ENCODE data around the gene CCDC169. TPM values are rescaled to one million over a fixed set of nuclear protein-coding genes. Genes with fewer than 3 reads are reported as not detected.

The CCDC169 gene
- total RNA-seq, 1 experiment from 2014 or later: not detected

DNA sequence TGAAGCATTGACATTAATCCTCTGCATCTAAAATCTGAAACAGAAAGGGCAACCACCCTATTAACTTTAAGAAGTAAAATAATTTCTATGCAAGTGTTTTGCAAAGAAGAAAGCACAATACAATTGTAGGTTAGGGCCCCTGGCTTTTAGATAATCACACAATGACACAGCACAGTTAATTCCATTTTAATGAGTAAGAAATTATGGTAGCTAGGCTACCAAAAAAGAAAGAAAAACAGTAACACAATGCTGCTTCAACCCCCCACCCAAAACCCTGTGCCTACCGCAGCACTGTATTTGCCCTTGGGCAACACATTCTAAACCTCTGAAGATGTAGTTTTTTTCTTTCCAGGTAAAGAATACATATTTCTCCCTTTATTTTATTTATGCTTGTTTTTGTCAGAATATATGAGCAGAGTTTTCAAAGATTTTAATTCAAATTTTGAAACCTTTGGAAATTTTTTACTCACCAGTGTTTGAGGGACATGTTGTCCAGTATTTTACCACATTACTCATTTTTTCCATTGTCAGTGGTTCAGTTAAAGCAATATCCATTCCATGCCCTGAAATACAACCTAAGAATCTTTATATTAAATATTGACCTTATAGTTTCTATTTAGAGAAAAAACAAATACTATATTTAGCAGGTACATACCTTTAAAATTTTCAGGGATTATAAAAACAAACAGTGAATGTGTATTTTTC lies 104.3 kb downstream of the CCDC169 start:
- H4K20me1 ChIP-seq (ENCODE audit: insufficient read depth): no peaks in the 10 kb centered on the region
- no peak overlapping the region for H2AFZ ChIP-seq (ENCODE audit: low read depth, low read length, poor library complexity, severe bottlenecking)
- H3K36me3 ChIP-seq (ENCODE audit: control insufficient read depth in 1 of 2, insufficient read depth in 2 of 2, low read length in 2 of 2): no peaks in the 10 kb centered on the region
- H3K9me2 ChIP-seq (ENCODE audit: insufficient read depth): no peaks in the 10 kb centered on the region
- ChIA-PET CTCF (no interaction called here), POLR2A (no interaction called here), RAD21 (ENCODE audit: low non-redundant PET in 1 of 2, low total read pairs in 2 of 2, uncharacterized antibody in 2 of 2, unreplicated experiment in 2 of 2) (no interaction called here)
- DNase-seq (ENCODE audit: low read depth, low spot score) (no peak), ATAC-seq (no peak)
- no peak overlapping the region for H3K27ac ChIP-seq (ENCODE audit: low read depth, low read length)
- no peaks in the 10 kb centered on the region for H3K4me1 ChIP-seq (ENCODE audit: control insufficient read depth in 1 of 2, insufficient read depth in 2 of 2, low read length in 2 of 2)
- no TSS peak for BruUV-seq (replicated peaks)
- no peaks in the 10 kb centered on the region for H3K79me2 ChIP-seq (ENCODE audit: insufficient read depth, low read length)
- H3K4me3 ChIP-seq (replicated peaks in 1 of 2; ENCODE audit: low read depth in 1 of 2, low read length in 2 of 2): no peak overlapping the region
- H3K9me3 ChIP-seq (ENCODE audit: control insufficient read depth in 1 of 2, insufficient read depth in 1 of 2, low read depth in 1 of 2, low read length in 2 of 2): peaks cover 0 to 17% of the 10 kb centered on the region in 2 experiments; a peak in 2 of 4 replicates
- TF ChIP-seq, protein P1, sequence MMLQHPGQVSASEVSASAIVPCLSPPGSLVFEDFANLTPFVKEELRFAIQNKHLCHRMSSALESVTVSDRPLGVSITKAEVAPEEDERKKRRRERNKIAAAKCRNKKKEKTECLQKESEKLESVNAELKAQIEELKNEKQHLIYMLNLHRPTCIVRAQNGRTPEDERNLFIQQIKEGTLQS (IDR thresholded peaks at IDR 0.05): no peak
- TF ChIP-seq, protein P2, sequence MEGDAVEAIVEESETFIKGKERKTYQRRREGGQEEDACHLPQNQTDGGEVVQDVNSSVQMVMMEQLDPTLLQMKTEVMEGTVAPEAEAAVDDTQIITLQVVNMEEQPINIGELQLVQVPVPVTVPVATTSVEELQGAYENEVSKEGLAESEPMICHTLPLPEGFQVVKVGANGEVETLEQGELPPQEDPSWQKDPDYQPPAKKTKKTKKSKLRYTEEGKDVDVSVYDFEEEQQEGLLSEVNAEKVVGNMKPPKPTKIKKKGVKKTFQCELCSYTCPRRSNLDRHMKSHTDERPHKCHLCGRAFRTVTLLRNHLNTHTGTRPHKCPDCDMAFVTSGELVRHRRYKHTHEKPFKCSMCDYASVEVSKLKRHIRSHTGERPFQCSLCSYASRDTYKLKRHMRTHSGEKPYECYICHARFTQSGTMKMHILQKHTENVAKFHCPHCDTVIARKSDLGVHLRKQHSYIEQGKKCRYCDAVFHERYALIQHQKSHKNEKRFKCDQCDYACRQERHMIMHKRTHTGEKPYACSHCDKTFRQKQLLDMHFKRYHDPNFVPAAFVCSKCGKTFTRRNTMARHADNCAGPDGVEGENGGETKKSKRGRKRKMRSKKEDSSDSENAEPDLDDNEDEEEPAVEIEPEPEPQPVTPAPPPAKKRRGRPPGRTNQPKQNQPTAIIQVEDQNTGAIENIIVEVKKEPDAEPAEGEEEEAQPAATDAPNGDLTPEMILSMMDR (IDR thresholded peaks at IDR 0.05 in 2 of 3, conservative IDR thresholded peaks at IDR 0.05 in 1 of 3; ENCODE audit: borderline replicate concordance in 1 of 3, insufficient read depth in 1 of 3, low read depth in 2 of 3, low read length in 2 of 3): no peak
- TF ChIP-seq, protein P3, sequence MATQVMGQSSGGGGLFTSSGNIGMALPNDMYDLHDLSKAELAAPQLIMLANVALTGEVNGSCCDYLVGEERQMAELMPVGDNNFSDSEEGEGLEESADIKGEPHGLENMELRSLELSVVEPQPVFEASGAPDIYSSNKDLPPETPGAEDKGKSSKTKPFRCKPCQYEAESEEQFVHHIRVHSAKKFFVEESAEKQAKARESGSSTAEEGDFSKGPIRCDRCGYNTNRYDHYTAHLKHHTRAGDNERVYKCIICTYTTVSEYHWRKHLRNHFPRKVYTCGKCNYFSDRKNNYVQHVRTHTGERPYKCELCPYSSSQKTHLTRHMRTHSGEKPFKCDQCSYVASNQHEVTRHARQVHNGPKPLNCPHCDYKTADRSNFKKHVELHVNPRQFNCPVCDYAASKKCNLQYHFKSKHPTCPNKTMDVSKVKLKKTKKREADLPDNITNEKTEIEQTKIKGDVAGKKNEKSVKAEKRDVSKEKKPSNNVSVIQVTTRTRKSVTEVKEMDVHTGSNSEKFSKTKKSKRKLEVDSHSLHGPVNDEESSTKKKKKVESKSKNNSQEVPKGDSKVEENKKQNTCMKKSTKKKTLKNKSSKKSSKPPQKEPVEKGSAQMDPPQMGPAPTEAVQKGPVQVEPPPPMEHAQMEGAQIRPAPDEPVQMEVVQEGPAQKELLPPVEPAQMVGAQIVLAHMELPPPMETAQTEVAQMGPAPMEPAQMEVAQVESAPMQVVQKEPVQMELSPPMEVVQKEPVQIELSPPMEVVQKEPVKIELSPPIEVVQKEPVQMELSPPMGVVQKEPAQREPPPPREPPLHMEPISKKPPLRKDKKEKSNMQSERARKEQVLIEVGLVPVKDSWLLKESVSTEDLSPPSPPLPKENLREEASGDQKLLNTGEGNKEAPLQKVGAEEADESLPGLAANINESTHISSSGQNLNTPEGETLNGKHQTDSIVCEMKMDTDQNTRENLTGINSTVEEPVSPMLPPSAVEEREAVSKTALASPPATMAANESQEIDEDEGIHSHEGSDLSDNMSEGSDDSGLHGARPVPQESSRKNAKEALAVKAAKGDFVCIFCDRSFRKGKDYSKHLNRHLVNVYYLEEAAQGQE (IDR thresholded peaks at IDR 0.05; ENCODE audit: low read depth): no peak
- no peak for TF ChIP-seq POLR2A (IDR thresholded peaks at IDR 0.05; ENCODE audit: borderline replicate concordance, extremely low read depth, insufficient read depth, insufficient read length)
- no peak for TF ChIP-seq FOSL1 (IDR thresholded peaks at IDR 0.05; ENCODE audit: low read depth)
- no peak for TF ChIP-seq YY1 (IDR thresholded peaks at IDR 0.05; ENCODE audit: extremely low read depth, insufficient replicate concordance, low read depth, low read length)
- intact Hi-C loops (cut with micrococcal nuclease): no loop called here
- H3K27me3 ChIP-seq (ENCODE audit: insufficient read depth, low read length): no peaks in the 10 kb centered on the region
- H3K4me2 ChIP-seq (ENCODE audit: low read length): no peak overlapping the region
- H3K9ac ChIP-seq (ENCODE audit: low read length): no peak overlapping the region
